CD4-positive, alpha-beta T cell treated with Interleukin-17A for 4 hours (primary cell): ENCODE data around the gene STK17B.
A peak's percentile ranks its signal among the peaks of the same experiment; 100 is the strongest.

Source experiments
- DNase-seq: peaks from one replicate; pipeline ENCODE4 v3.0.0-alpha.2; 2020; ENCODE audit warnings: mixed read lengths

STK17B gene

GRCh38 chr2:196105951-196106350, 65.4 kb downstream of the STK17B start:
- no peak for DNase-seq

- no peak for DNase-seq
Observed at GRCh38 chr2:196104066-196104465, 67.3 kb downstream of the STK17B start.

- no peak for DNase-seq
Observed at GRCh38 chr2:196103626-196104025, 67.8 kb downstream of the STK17B start.

DNA sequence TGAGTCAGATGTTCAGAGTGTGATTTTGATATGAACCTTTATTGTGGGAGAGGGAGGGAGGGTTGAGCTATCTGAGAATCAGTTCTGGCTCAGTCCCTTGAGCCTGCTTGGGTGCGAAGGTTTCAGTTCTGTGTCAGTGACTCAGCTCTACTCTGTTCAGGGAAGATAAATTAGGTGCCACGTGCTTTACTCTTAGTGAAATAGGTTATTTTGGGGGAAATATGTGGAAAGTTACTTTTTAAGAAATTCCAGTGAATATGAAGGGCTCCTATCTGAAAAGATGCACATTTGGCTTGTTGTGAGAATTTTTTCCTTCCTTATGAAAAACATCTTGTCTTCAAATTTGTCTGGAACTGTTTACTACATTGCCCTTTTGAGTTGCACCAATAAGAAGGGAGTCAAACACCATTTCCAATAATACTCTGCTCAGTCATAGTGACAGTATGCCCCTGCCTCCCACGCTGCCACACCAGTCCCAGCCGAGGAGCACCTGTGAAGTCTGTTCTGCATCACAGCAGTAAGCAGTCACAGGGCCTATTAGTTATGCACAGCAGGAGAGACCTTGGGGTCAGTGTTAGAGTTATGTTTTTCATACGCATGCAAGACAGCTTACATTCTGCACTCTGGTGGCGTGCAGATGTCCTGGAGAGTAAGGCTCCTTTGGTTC, 69.9 kb downstream of the STK17B start:
- peak; percentile 18 for DNase-seq

GRCh38 chr2:196099916-196100315, 71.5 kb downstream of the STK17B start:
- no peak for DNase-seq

- no peak for DNase-seq
Observed at GRCh38 chr2:196097864-196098660, 73.3 kb downstream of the STK17B start.

DNA sequence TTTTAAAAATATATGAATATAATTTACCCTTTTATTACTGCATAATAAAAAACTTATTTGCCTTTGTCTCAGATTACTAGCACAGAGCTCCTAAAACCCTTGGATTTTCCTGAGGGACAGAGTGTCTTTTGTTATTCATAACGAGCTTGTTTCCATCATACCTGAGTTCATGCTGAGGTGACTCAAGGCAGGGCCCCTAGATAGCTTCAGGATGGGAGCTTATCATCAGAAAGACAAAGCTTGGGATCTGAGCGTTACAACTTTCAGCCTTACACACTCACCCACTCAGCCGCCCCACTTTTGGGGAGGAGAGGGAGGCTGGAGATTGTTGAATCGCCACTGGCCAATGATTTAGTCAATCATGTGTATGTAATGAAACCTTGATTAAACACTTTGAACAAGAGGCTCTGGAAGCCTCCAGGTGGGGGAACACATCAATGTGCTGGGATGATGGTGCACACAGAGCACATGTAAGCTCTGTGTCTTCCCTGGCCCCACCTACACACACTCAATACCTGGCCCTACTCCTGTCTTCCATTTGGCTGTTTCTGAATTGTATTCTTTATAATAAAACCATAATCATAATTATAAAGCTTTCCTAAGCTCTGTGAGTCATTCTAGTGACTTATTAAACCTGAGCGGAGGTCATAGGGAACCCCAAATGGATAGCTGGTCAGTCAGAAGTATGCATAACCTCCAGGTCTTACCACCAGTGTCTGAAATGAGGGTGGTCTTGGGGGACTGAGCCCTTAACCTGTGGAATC, 74.2 kb downstream of the STK17B start:
- no peak for DNase-seq

- no peak for DNase-seq
Observed at GRCh38 chr2:196096264-196096663, 75.1 kb downstream of the STK17B start.

DNA sequence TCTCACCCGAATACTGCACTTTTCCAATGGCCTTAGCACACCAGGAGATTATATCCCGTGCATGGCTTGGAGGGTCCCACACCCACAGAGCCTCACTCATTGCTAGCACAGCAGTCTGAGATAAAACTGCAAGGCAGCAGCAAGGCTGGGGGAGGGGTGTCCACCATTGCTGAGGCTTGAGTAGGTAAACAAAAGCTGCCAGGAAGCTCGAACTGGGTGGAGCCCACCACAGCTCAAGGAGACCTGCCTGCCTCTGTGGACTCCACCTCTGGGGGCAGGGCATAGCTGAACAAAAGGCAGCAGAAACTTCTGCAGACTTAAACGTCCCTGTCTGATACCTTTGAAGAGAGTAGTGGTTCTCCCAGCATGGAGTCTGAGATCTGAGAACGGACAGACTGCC, 81.9 kb downstream of the STK17B start:
- DNase-seq, result peak; percentile 17

DNA sequence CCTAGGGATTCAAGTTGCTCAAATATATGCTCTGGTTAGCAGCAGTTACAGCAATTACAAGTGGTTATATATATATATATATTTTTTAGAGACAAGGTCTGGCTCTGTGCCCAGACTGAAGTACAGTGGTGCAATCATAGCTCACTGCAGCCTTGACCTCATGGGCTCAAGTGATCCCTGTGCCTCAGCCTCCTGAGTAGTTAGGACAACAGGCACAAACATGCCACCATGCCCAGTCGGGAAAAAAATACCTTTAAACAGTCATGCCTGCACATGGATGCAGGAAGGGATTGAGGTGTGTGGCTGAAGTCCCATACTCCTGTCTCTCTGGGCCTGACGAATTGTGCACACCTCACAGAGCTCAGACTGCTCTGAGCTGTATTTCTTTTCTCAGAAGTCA, 83.2 kb downstream of the STK17B start:
- no peak for DNase-seq

DNA sequence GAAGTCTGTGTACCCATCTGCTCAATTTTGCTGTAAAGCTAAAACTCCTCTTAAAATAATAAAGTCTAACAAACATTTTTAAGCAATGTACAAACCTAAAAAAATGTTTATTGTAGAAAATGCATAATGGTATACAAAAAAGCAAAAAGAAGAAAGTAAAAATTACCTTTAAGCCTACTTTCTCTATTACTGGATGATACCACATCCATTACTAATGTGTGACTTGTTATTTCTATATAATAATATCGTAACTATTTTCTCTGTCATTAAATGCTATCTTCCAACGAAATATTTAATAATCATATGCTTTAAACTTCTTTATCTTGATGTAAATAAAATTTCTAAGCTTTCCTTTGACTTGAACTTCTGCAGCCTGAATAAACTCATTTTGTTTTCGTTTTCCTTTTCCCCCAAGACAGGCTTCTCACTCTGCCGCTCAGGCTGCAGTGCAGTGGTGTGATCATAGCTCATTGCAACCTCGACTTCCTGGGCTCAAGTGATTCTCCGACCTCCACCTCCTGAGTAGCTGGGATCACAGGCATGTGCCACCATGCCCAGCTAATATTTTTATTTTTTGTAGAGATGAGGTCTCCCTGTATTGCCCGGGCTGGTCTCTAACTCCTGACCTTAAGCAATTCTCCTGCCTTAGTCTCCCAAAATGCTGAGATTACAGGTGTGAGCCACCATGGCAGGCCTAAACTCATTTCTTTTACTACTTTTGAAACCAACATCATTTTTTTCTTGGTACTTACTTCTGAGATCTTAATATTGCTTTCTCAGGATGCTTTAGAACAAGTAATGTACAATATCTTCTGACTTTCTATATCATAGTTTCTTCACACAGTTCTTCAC, 84.6 kb downstream of the STK17B start:
- peak; percentile 13 for DNase-seq

GRCh38 chr2:196083601-196084000, 87.8 kb downstream of the STK17B start:
- DNase-seq, result no peak
